Daoy (cell line): ENCODE measurements around the gene MEF2A. TPM values are rescaled to one million over a fixed set of nuclear protein-coding genes. Genes with fewer than 3 reads are reported as not detected.
"Not testable (repeated sequence)": the region's sequence is repeated elsewhere in the genome, so short reads cannot be mapped to it uniquely, and the experiment has no call there.

Experiments
- DNase-seq: peaks from one replicate; pipeline ENCODE4 v3.0.0-alpha.2; 2015; ENCODE audit warnings: low read depth
- total RNA-seq: library from RNA; depleted of rRNA; stranded (reverse); fragments of >200 nt; shearing (Covaris generic); gene quantifications from 2 replicates; pipeline ENCODE4 v1.2.3, GENCODE V29; 2014; rRNA removed

MEF2A gene
- 24.2 and 32.1 TPM in 2 replicates for total RNA-seq

DNA sequence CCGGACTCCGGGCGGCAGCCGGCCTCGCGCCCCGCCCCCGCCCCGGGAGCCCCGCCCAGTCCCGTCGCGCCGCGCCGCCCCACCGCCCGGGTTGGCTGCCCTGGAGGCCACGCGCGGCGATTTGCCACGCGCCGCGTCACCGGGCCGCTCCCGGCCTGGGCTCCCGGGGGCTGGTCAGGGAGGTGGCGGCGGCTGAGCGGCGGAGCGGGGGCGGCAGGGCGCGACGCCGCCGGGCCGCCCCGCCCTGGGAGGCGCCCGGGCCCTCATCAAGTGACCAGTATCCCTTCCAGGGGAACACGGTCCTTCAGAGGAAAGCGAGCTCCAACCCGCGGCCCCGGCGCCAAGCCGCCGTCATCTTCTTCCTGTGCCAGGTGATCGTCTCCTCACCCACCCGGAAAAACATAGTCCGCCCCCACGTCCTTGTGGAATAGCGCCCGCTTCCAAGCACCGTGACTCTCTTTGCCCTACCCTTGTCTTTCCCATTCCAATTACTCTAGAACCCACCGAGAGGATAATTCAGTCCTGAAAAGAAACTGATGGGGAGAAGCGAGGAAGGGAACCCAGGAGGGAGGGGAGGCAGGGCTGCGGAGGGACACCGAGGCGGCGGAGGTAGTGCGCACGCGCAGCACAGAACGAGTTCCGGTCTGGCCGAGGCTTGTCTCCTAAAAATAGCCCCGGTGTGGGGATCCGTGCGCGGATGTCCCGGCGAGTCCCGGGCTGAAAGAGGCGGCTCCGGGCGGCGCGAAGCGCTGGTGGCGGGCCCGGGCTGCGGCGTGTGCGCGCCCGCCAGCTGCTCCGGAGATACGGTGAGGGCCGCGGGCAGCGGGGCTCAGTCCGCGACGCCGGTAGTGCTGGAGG is at the start of gene MEF2A:
Gene MEF2A (plus strand): TSS at position 686 of the 858 bp plus-strand sequence. CDS start 67,136 bp downstream, outside the sequence.
- peak; percentile 93 for DNase-seq

GRCh38 chr15:99518191-99518590 is 47.6 kb upstream of the MEF2A start:
- DNase-seq = no peak

GRCh38 chr15:99519366-99519765 is 46.4 kb upstream of the MEF2A start:
- DNase-seq = not testable (repeated sequence)

- no peak for DNase-seq
Measured at GRCh38 chr15:99522288-99522687, 43.5 kb upstream of the MEF2A start.

DNA sequence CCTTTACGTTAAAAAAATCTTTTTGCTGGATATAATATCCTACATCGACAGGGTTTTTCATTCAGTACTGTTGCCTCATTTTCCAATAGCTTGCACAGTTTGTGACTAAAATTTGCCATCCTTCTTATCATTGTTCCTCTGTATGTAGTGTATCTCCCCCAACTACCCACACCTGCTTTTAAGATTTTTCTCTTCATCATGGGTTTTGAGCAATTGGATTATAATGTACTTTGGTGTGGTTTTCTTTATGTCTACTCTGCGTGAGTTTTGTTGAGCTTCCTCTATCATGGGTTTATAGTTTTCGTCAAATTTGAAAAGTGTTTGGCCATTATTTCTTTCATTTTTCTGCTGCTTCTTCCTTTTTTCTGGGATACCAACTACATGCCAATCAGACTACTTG is 39.6 kb upstream of the MEF2A start:
- DNase-seq = no peak

- DNase-seq = no peak
Measured at GRCh38 chr15:99526671-99527070, 39.1 kb upstream of the MEF2A start.

GRCh38 chr15:99536422-99537040 is 29.3 kb upstream of the MEF2A start:
- DNase-seq = peak; percentile 85

- DNase-seq = no peak
Measured at GRCh38 chr15:99537344-99537743, 28.4 kb upstream of the MEF2A start.

DNA sequence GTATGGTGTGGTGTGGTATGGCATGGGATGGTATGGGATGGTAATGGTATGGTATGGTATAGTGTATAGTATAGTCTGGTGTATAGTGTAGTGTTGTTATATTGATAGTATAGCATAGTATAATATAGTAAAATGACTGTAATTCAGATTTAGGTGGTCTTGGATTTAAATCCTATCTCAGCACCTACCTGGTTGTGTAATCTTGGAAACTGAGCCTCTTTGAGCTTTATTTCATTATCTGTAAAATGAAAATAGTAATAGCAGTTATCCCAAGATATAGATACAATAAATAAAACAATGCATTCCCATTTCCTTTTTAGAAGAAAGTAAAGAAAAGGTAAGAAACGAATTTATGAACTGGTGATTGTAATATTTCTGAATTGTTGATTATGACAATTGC is 27.5 kb upstream of the MEF2A start:
- DNase-seq = no peak

DNA sequence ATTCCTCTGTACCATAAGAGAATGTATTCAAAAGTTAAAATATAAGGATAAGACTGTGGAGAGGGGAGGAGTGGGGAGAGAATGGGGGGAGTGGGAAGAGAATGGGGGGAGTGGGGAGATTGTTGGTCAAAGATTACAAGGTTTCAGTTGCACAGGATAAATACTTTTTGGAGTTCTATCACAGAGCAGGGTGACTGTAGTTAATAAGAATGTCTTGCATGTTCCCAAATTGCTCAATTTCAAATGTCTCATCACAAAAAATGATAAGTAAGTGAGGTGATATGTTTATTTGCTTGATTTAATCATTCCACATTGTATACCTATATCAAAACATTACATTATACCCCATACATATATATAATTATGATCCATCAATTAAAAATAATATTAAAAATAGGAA is 23.0 kb upstream of the MEF2A start:
- no peak for DNase-seq

GRCh38 chr15:99545605-99546004 is 20.2 kb upstream of the MEF2A start:
- DNase-seq = no peak

- no peak for DNase-seq
Measured at GRCh38 chr15:99546441-99547100, 19.2 kb upstream of the MEF2A start.

- DNase-seq = no peak
Measured at GRCh38 chr15:99547517-99547916, 18.3 kb upstream of the MEF2A start.

DNA sequence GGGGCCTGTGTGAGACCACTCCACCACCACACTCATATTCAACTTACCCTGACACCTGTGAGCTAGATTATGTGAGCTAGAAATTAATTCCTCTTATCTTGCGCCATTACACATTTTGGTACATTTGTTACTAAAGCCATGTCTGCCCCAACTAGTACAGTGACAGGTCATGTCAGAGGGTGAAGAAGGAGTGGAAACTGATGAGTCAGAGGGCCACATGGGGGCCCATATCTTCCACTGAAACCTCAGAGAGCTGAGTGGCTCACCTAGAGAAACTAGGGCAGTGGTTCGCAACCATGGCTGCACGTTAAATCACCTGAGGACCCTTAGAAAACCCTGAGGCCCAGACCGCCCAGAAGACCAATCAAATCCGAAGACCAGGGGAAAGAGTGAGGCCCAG is 15.7 kb upstream of the MEF2A start:
- no peak for DNase-seq

DNA sequence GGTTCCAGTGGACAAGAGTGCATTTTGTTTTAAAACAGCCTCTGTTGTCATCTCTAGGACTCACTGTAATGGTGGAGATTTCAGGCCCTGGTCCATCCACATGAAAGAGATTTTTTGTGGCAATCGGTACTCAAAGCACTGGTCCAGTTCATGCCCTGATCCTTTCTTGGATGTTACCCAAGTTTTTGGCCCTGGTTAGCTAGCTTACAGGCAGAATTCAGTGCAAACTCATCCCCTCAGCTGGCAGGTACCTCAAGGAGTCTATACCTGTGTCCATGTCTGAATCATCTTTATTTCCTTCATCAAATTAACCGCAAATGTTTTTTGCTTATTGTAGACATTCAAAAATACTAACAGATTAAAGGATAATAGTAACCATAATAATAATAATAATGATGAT is 13.7 kb upstream of the MEF2A start:
- no peak for DNase-seq

DNA sequence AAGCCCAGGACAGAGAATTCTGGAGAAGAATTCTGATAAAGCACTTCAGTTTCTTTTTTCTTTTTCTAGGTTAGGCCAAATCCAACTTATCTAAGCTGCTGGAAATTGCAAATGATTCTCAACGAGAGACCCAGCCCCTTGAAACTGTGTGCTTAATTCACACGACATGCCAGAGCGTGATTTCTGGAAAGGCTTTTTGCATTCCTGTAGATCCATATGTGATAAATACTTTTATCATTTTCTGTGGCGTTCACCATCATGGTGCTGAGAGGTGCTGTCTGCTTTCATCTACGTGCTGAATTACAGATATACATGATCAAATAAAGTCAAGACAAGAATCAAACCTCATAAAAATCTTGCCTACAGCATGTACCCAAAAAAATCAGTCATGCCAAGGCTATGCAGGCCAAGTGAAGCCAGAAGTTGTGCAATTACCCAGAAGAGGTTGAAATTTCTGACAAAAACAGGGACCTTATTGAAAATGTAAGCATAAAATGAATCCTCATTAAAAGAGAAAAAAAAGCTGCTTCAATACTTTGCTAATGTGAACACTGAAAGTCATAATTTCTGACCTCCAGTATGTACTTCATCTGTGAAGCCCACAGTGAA is 10.8 kb upstream of the MEF2A start:
- no peak for DNase-seq

GRCh38 chr15:99556011-99556410 is 9.8 kb upstream of the MEF2A start:
- DNase-seq = no peak

- DNase-seq = no peak
Measured at GRCh38 chr15:99556578-99556977, 9.2 kb upstream of the MEF2A start.

GRCh38 chr15:99558084-99558483 is 7.7 kb upstream of the MEF2A start:
- DNase-seq = no peak

- no peak for DNase-seq
Measured at GRCh38 chr15:99558571-99558970, 7.2 kb upstream of the MEF2A start.

- DNase-seq = no peak
Measured at GRCh38 chr15:99561476-99562230, 4.1 kb upstream of the MEF2A start.

DNA sequence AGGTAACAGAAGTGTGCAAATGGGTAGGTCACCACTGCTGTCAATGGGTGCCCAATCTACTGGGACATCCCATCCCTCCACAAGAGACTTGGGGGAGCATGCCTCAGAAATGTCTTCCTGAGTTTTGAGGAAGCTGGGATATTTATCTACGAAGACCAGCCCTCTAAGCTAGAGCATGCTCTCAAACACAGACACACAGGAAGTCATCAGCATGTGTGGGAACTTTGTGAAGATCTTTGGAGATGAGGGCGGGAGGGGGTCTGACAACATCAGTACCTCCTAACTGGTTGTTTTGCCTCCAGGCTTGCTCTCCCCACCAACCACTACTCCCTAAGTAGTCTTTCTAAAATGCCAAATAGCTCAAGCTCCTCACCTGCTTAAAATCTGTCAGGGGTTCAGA is 3.5 kb upstream of the MEF2A start:
- no peak for DNase-seq
